GM12874 (cell line): ENCODE data around the gene FRAT1.

Experiments used
- TF ChIP-seq, protein P1 (sequence below): IDR thresholded peaks from 2 replicates; pipeline ENCODE4 v1.5.1; 2011; ENCODE audit warnings: low read depth, mild to moderate bottlenecking, control low read depth, low read length, moderate library complexity; ENCODE audit not compliant: insufficient read depth

Gene FRAT1

DNA sequence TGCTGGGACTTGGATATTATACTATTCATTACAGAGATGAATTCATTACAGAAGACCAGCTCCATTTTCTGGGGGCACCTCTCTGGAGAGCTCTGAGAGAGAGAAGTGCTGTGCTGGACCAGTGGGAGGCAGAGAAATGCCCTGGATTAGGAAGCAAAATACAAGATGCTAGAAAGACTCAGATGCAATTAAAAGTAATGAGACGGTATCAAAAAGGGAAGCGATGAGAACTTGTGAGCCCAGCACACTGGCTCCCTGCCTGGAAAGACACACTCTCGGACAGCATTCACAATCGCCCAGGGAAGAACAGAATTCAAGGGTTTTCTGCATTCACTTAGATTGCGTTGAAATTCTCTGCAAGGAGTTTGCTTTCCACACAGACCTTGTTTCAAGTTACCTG lies 19.0 kb downstream of the FRAT1 start:
- TF ChIP-seq, protein P1, sequence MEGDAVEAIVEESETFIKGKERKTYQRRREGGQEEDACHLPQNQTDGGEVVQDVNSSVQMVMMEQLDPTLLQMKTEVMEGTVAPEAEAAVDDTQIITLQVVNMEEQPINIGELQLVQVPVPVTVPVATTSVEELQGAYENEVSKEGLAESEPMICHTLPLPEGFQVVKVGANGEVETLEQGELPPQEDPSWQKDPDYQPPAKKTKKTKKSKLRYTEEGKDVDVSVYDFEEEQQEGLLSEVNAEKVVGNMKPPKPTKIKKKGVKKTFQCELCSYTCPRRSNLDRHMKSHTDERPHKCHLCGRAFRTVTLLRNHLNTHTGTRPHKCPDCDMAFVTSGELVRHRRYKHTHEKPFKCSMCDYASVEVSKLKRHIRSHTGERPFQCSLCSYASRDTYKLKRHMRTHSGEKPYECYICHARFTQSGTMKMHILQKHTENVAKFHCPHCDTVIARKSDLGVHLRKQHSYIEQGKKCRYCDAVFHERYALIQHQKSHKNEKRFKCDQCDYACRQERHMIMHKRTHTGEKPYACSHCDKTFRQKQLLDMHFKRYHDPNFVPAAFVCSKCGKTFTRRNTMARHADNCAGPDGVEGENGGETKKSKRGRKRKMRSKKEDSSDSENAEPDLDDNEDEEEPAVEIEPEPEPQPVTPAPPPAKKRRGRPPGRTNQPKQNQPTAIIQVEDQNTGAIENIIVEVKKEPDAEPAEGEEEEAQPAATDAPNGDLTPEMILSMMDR = no peak

DNA sequence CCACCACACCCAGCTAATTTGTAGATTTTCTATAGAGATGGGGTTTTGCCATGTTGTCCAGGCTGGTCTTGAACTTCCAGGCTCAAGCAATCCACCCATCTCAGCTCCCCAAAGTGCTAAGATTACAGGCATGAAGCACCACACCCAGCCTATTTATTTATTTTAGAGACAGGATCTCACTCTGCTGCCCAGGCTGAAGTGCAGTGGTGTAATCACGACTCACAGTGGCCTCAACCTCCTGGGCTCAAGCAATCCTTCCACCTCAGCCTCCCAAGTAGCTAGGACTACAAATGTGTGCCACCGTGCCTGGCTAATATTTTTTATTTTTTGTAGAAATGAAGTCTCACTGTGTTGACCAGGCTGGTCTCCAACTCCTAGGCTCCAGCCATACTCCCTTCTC lies 22.3 kb downstream of the FRAT1 start:
- TF ChIP-seq, protein P1 = no peak

DNA sequence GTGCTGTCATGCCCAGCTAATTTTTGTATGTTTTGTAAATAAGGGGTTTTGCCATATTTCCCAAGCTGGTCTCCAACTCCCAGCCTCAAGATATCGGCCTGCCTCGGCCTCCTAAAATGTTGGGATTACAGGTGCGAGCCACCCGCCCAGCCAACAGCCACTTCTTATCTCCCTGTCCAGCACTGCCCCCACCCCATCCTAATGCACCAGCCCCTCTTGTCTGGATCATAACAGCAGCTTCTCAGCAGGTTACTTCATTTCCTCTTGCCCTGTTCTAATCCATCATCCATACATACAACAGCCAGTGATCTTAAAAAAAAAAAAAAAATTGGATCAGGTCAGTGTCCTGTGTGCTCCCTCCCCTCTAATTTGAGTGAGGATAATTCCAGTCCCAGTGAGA lies 28.2 kb downstream of the FRAT1 start:
- TF ChIP-seq, protein P1 = no peak

DNA sequence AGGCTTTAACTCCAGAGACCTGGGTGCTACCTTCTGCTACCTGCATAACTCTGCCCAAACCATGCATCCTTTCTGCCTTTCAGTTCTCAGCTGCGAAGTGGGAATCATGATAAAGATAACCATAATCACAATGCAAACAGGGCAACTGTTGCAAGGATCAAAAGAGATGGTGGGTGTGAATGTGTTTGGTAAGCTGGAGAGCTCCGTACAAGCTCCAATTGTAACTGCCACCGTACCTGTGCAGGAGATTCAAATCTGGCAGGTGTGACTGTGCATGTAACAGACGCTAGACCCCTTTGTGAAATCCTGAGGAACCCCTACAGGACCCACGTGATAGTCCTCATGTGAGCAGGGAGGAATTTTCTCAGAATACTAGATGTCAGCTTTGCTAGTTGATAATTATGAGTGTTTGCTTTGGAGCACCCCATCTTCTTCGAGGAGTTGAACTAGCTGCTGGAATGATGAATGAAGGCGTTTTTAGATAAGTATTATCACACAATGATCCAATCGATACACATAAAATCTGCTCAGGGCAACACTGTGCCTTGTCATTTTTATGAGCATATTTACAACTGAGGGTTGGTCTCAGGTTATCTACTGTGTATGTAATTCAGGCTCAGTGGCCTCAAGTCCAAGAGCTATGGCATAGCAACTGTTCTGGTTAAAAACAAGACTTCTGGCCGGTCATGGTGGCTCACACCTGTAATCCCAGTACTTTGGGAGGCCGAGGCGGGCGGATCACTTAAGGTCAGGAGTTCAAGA lies 30.9 kb downstream of the FRAT1 start:
- TF ChIP-seq, protein P1 = no peak

DNA sequence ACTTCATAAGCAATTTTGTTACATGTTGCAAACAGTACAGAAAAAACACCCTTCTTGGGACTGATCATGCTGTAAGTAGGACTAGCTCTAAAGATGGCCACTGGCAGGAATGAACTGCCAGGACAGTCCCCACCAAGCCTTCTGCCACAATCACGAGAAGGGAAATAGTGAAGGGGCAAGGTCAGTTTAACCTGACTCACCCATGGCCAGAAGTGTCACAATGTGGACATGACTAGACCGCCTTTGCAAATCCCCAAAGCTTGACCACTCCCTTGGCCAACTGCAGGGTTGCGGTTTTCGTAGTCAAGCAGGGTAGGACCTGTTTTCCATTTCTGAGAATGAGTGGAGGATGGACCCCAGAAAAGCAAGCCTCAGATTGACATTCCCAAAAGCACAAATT lies 34.9 kb downstream of the FRAT1 start:
- TF ChIP-seq, protein P1 = no peak

DNA sequence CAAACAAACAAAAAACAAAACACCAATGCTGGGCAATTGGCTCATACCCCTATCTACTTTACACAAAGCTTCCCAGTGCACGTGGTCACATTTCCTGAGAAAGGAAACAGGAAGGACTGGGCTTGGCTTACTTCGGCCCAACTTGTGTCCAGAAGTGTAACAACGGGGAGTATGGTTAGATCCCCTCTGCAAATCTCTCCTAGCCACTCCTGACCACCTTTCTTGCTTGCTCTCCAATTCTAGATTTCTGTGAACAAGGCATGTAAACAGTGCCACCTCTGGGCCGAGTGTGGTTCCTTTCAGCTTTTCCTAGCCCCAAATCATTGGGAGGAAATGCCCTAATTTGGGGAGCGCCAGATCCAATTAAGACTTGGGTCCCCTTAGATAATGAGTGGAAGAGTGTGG lies 36.5 kb downstream of the FRAT1 start:
- TF ChIP-seq, protein P1 = no peak

DNA sequence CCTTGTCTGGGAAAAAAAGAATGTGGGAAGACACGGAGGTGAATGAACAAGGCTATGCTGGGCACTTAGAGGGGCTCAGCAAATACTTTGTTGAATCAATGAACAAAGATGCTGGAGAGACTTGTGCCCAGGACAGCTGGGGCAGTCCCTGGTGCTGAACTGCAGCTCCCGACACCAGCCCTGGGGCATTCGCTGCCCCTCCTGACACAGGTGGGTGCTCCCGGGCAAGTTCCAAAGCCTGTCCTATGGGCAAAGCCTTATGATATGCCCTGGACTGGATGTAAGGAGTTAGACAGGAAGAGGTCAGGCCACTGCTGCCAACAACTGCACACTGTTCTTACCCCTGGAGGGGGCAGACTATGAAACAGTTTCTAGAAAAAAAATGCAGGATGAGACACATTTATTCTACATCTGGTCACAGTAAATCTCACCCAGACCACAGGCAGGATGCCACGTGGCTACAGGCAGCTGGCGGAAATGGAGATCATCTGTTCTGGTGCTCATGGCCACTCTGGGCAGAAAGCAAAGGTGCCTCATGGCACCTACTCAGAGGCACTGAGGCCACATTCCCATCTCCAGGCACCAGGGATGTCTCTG lies 37.3 kb downstream of the FRAT1 start:
- TF ChIP-seq, protein P1 = no peak
